CD4-positive, alpha-beta T cell treated with Interleukin-17A for 4 hours (primary cell): ENCODE results near the gene PDLIM5.
"Not testable (repeated sequence)": the region's sequence is repeated elsewhere in the genome, so short reads cannot be mapped to it uniquely, and the experiment has no call there.

Source experiments
- DNase-seq: peaks from one replicate; pipeline ENCODE4 v3.0.0-alpha.2; 2020; ENCODE audit warnings: mixed read lengths

PDLIM5 gene

GRCh38 chr4:94504545-94504944, 52.8 kb downstream of the PDLIM5 start:
- DNase-seq: no peak

DNA sequence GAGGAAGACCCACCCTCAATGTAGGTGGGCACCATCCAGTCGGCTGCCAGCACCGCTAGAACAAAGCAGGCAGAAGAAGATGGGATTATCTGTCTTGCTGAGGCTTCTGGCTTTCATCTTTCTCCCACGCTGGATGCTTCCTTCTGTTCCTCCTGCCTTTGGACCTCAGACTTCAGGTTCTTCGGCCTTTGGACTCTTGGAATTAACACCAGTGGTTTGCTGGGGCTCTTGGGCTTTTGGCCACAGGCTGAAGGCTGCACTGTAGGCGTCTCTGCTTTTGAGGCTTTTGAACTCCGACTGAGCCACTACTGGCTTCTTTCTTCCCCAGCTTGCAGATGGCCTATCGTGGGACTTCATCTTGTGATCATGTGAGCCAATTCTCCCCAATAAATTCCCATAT, 55.1 kb downstream of the PDLIM5 start:
- DNase-seq: no peak

DNA sequence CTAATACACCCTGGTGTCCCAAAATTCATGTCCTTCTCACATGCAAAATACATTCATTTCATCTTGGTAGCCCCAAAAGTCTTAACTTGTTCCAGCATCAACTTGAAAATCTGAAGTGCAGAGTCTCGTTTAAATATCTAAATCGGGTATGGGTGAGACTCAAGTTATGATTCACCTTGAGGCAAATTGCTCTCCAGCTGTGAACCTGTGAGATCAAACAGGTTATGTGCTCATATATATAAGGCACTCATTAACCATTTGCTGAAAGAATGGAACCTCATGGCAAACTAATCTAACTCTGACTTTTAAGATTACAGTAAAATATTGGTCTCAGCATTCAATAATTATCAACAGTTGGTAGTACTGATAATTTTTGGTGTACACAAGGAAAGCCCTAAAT, 55.5 kb downstream of the PDLIM5 start:
- no peak for DNase-seq

DNA sequence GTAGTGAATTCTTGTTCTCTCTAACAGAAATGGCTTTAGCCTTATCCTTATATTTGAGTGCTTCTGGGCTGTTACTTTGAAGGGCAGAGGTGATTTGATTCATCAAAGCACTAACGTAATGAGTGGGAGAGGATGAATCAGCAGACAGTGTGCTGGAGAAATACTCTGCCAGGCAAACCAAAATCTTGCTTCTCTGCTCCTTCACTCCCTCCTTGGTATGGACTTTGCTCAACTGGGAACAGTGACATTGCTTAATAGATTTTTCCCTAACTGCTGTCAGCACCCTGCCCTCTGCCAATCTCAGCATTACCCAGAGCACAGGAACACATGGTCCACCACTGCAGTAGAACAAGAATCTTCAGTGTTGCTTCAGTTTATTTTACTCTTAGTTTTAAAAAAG, 56.0 kb downstream of the PDLIM5 start:
- no peak for DNase-seq

DNA sequence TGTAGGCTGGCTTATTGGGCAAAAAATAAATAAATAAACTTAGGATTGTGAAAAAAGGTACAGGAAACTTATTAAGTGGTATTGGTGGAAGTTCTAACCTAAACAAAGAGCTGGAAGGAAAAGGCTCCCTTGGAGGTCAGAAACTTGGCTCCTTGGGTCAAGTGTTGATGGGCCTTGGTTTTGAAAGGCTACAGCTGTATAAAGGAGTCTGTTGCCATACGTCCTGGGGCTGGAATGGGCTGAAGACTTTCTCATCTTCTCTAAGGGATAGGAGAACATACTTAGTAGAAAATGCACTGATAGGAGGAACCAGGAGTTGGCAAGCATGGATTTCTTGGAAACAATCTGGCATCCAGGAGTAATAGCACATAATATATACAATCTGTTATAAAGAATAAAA, 56.6 kb downstream of the PDLIM5 start:
- no peak for DNase-seq

DNA sequence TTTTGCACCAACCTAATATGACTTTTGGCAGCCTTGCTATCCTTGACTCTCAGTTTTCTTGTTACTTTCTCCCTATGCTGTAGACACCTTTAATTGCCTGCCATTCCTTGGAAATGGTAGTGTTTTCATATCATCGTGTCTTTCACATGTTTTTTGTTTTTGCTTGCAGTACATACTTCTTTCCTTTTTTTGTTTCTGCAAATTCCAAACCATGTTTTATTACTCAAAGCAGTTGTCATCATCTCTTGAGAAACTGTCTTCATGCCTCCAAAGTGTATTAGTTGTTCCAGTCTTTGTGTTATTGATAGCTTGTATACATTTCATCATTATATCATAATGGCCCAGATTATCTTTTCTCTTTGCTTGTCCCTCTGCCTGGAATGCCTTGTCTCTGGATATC, 57.1 kb downstream of the PDLIM5 start:
- no peak for DNase-seq

DNA sequence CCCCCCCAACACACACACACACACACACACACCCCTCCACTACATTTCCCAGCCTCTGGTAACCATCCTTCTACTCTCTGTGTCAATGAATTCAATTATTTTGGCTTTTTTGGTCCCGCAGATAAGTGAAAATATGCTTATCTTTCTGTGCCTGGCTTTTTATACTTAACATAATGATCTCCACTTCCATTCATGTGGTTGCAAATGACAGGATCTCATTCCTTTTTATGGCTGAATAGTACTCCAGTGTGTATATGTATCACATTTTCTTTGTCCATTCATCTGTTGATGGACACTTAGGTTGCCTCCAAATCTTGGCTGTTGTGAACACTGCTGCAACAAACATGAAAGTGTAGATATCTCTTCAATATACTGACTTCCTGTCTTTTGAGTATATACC, 59.8 kb downstream of the PDLIM5 start:
- DNase-seq: no peak

- not testable (repeated sequence) for DNase-seq
Measured at GRCh38 chr4:94513532-94513931, 61.8 kb downstream of the PDLIM5 start.

GRCh38 chr4:94515365-94515764, 63.6 kb downstream of the PDLIM5 start:
- no peak for DNase-seq

GRCh38 chr4:94516067-94516466, 64.3 kb downstream of the PDLIM5 start:
- no peak for DNase-seq

- DNase-seq: no peak
Measured at GRCh38 chr4:94516999-94517398, 65.3 kb downstream of the PDLIM5 start.

DNA sequence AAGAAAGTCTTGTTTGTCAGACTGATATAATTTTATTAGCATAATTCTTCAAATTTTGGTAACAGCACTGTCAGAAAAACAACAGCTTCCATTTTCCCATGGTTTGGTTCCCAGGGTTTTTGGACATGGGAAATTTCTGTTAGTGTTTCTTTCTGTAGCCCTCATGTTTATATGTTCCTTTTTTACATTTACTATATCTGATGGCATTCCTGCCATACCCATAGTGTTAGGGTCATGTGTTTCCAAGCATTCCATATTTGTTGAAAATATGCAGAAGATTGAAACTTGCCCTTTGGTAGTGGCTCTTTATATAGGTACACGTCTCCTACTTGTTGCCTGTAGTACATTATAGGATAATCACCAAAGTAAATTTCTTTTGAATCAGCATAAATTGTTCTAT, 65.8 kb downstream of the PDLIM5 start:
- no peak for DNase-seq

DNA sequence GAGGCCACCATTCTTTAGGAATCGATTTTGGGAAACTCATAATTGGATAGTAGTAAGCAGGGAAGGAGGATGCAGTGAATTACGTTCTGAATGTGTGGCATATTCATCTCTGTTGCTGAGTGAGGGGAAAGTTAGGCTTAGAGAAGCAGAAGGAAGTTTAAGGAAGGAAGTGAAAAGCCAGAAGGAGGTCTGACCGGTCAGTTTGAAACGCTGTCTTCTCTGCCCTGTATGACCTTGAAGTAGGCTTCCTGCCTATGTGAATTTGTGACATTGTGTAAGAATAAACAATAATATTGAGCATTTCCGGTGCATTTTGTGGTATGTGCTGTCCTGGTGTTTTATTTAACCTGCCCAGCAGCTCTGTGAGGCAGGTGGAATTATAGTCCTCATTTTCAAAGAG, 67.3 kb downstream of the PDLIM5 start:
- no peak for DNase-seq

DNA sequence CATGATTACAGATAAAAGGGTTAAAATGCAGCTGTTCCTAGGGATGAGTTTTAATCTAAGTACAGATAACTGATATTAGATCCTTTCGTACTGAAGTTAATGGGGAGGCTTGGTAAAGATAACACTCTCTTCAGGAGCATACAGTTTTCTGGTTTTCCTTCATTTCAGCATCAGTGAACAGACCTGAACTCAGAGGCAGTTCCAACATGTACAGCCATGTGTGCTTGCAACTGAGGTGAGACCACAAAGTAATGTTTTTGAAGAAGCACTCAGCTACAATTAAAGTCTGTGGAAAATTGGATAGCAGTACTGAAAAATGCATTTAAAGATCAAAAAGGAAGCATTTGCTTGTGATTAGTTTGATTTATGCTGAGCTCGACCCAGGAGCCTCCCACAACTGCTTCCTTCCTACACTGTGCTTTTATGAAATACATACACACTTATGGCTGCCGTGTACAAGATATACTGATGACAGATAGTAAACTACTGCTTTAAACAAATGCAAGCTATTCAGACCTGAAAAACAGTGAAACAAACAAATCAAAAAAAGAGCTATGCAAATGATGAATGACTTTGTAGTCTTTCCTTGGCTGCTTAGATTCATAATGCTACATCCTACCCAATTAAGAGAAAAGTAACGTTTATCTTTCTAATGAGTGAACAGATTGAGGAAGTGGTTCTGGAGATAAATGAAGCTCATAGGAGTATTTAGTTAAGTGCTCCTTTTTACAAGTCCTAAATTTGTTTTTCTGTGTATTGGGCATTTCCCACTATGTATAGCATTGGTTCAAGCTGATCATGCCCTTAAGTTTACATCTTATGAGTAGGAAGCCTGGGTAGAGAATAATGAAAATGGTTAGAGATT, 68.4 kb downstream of the PDLIM5 start:
- no peak for DNase-seq

DNA sequence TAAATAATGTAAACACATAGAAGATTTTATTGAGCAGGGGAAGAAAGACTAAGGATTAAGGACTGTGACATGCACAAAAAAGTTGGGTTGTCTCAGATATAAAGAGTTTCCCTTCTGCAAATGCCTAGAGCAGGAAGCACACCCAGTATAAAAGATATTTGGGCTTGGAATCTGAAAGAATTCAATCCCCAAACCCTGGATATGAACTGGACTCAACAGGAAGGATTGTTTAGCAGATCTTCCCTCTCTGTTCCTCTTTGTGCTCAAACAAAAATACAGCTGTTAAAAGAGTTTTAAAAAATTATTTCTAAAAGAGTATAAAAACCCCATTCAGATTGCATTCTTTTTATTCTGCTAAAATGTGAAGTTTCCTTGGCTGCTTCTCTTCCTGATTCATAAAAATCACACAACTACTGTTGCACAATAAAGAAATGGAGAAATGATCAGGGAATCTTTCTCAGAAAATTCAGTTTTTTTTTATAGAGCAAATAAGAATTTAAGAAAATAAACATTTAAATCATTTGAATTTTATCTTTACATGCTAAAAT, 71.4 kb downstream of the PDLIM5 start:
- DNase-seq: no peak

- DNase-seq: no peak
Measured at GRCh38 chr4:94523617-94524016, 71.9 kb downstream of the PDLIM5 start.

GRCh38 chr4:94525993-94526728, 74.4 kb downstream of the PDLIM5 start:
- no peak for DNase-seq

DNA sequence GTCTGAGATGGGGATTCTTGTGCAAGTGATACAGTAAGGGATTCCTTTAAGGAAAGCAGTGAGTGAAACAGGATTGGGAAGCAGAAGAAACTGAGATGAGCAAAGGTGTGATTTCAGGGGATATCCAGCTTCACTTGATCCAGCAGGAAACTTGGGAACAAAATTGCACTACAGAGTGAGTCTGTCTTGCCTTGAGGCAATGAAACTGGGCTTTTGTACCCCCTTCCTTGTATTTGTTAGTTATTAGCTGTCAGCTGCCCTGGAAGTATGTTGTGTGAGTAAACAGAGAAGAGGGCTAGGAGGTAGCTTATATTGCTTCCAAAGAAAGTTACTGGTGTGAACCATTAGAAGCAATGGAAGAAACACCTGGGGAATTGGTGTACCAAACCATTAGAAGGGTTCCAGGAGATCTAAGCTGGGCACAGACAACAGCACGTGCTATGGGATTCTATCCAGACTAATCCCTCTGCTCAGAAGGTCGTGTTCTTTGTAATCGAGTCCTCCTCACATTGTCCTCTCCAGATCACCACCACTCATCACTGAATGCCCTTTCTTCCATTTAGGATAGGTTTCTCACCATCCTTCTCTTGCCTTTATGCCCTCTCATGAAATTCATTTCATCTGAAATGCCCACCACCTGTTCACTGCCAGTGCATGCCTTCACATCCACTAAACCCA, 76.0 kb downstream of the PDLIM5 start:
- no peak for DNase-seq

DNA sequence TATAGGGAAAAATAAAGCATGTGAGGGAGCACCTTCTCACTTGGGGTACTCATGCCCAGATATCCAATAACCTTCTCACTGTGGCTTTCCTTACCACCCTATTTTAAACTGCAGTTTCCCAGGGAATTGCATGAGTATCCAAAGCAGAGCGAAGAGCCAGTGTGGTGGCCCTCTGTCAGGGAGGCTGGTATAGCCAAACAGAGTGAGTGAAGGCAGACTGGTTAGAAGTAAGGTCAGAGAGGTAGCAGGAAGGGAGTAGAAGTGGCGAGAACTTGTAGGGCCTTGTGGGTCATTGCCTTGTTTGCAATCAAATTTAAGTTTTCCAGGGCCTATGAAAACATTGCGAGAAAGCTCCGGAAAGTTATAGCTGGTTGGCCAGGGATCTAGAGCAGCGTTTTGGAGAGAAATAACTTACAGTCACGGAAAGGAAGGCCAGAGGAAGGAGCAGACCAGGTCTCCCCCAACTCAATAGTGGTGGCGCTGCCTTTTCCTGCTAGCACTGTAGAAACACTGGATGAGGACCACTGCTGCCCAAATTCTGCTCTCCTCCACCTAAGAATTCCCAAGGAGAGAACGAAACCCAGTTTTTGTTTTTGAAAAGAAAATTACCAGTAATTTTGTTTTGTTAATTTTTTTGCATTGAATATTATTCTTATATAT, 77.2 kb downstream of the PDLIM5 start:
- no peak for DNase-seq

GRCh38 chr4:94530073-94530472, 78.3 kb downstream of the PDLIM5 start:
- no peak for DNase-seq

GRCh38 chr4:94531991-94532789, 80.4 kb downstream of the PDLIM5 start:
- no peak for DNase-seq
